GM12872 (cell line): ENCODE measurements around the gene AKAP10.
A peak's percentile ranks its signal among the peaks of the same experiment; 100 is the strongest.

Experiments used
- TF ChIP-seq, protein P1 (sequence below): IDR thresholded peaks from 3 replicates; pipeline ENCODE4 v1.5.1; 2011; ENCODE audit warnings: low read depth, mild to moderate bottlenecking, low read length, moderate library complexity; ENCODE audit not compliant: insufficient read depth

AKAP10 gene

DNA sequence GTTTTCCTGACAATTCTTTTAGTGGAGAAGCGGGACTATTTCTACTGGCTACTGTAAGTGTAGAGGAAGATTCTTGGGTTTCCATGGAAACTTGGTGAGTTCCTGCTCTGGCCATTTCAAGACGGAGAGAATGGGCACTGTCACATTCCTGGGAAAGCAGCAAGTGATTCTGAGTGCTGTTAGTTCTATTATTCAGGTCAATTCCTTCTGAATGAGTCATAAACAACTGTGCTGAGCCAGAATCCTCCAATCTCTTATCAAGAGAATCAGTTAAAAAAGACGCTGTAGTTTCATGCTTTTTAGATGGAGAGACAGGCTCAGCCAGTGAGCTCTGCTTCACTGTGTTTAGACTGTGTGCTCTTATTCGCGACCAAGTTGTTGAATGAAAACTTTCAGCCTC lies 19.6 kb downstream of the AKAP10 start:
- TF ChIP-seq, protein P1, sequence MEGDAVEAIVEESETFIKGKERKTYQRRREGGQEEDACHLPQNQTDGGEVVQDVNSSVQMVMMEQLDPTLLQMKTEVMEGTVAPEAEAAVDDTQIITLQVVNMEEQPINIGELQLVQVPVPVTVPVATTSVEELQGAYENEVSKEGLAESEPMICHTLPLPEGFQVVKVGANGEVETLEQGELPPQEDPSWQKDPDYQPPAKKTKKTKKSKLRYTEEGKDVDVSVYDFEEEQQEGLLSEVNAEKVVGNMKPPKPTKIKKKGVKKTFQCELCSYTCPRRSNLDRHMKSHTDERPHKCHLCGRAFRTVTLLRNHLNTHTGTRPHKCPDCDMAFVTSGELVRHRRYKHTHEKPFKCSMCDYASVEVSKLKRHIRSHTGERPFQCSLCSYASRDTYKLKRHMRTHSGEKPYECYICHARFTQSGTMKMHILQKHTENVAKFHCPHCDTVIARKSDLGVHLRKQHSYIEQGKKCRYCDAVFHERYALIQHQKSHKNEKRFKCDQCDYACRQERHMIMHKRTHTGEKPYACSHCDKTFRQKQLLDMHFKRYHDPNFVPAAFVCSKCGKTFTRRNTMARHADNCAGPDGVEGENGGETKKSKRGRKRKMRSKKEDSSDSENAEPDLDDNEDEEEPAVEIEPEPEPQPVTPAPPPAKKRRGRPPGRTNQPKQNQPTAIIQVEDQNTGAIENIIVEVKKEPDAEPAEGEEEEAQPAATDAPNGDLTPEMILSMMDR: no peak

DNA sequence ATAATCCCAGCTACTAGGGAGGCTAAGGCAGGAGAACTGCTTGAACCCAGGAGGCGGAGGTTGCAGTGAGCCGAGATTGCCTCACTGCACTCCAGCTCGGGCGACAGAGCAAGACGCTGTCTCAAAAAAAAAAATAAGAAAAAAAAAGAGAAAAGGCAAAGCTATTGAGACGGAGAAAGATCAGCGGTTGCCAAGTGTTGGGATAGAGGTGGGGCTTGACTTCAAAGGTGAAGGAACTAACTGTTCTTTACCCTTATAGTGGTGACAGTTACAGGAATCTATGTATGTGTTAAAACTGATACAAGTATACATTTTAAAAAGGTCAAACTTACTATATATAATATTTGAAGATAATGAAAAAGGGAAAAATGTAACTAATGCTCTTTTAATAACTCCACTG lies 22.5 kb downstream of the AKAP10 start:
- TF ChIP-seq, protein P1: no peak

DNA sequence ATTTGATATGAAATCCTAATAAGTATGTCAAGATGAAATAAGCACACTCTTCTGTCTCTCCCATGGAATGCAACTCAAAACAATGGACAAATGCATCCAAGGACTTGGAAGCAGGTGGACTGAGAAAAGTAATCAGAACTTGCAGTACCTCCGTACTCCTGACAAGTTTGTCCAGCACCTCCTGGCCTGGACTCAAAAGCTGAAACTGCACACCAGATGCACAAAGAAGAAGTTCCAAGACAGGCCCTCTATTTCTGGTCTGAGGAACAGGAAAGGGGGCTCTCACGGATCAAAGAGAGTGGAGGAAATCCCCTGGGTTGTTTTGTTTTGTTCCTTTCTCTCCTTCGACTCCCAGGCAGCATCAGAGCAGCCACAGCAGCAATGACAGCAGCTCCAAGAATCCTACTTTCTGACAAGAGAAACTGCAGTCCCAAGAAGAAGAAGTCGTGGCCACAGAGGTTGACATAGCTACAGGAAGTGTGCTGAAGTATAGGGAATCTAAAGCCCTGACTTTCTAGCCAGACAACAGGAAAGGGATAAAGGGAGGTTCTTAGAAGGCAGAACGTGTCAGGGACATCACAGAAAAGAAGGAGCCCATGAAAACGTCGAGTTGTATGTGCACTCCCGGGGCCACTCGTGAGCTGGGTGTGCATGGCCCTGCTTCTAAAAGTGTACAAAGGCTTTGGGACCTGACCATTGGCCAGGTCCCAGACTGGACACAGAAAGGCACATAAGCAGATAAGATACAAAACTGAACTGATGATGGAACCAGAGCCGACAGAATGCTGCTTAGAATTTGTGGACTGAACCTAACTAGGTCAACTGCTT lies 29.3 kb downstream of the AKAP10 start:
- TF ChIP-seq, protein P1: peak; percentile 4; the same call in 1 of the 3 replicates

DNA sequence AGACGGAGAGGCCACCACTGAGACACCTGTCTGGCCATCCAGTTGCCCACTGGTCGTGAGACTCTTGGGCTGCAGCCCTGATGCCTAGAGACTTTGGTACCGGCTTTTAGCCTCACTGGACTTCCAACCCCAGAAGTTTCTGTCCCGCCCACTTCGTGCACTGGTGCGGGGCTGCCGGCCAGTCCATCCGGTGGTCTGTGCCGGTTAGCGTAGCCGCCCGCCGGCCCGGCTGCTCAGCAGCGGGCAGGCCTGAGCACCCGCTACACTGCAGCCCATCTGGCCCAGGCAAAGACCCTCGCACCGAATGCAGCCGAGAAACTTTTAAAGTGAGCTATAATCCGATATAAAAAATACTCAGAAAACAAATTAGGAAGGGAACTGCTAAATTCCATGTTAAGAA lies 30.7 kb downstream of the AKAP10 start:
- TF ChIP-seq, protein P1: no peak

DNA sequence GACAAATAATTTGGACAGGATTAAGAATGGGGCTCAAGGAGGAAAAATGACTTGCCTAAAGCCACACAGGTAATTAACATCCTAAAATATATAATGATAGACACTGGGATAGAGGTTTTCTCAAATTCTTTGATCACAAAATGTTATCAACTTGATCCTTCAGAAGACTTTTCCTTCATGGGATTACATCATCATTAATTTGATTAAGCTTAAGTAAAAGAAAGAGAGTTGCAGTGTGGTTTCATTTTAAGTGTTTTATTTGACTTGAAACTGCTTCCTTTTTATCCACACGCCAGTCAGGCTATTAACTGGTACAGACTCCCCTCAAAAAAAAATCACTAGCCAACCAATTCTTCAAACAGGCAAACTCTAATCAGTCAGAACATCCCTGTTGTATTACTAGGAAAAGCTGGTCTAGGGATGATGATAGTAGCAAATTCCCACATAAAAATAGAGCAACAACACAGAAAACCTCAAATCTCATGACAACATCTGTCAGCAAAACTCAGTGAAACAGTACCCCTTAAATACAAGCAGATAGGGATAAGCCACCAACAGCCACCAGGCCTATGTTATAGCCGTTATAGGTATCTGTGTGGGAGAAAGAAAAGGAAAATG lies 32.5 kb downstream of the AKAP10 start:
- TF ChIP-seq, protein P1: no peak

DNA sequence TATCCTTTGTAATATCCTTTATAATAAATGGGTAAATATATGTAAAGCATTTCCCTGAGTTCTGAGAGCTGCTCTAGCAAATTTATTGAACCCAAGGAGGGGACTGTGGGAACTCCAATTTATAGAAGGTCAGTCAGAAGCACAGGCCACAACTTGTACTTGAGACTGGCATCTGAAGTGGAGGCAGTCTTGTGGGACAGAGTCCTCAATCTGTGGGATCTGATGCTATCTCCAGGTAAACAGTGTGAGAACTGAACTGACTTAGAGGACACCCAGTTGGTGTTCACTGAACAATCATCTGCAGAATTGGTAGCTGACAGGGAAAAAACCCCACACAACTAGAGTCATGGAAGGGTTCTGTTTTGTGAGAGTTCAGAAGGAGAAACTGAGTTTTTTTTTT lies 34.0 kb downstream of the AKAP10 start:
- TF ChIP-seq, protein P1: no peak

DNA sequence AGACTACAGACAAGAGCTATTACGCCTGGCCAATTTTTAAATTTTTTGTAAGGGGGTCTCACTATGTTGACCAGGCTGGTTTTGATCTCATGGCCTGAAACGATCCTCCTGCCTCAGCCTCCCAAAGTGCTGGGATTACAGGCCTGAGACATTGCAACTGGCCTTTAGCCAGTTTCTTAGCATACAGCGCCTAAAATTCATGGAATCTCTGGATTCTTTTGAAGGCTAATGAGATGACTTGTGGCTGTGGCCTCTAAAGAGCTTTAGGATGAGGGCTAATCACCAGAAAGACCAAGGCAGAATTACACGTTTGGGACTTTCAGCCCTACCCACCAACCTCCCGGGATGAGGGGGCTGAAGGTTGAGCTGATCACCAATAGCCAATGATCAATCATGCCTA lies 34.6 kb downstream of the AKAP10 start:
- TF ChIP-seq, protein P1: no peak
